GM19099 (cell line): ENCODE results near the gene GCK.

Experiments used
- POLR2A ChIP-seq: IDR thresholded peaks from 3 replicates; pipeline ENCODE4 v1.6.1; 2011; ENCODE audit warnings: low read depth; ENCODE audit not compliant: insufficient read length; ENCODE audit errors: extremely low read depth

Gene GCK

GRCh38 chr7:44149571-44150465, 39.4 kb downstream of the GCK start:
- TF ChIP-seq POLR2A: no peak

DNA sequence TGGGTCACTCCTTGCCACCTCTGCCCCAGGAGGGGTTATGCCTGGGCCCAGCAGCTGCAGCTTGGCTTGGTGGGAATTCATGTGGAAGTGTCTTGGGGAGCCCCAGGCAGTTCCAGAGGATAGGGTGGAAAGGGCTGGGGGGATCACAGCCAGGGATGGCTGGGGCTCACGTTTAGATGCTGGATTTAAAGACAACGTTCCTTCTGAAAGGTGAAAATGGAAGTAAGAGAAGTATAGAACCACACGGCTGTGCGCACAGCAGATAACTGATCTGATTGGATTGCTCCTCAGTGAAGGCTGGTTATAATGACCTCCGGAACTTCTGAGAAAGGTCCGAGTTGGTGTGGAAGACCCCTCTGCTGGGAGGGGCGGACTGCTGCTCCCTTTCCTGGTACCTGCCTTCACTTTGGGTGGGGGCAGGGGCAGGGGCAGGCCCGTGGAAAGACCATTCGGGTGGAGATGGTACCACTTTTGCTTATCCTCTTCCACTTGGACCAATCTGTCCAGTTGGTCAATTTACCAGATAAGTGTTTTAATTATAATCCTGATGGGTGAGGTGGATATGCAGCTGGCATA, 40.2 kb downstream of the GCK start:
- TF ChIP-seq POLR2A: no peak

- TF ChIP-seq POLR2A: no peak
Observed at GRCh38 chr7:44148166-44148565, 41.1 kb downstream of the GCK start.

DNA sequence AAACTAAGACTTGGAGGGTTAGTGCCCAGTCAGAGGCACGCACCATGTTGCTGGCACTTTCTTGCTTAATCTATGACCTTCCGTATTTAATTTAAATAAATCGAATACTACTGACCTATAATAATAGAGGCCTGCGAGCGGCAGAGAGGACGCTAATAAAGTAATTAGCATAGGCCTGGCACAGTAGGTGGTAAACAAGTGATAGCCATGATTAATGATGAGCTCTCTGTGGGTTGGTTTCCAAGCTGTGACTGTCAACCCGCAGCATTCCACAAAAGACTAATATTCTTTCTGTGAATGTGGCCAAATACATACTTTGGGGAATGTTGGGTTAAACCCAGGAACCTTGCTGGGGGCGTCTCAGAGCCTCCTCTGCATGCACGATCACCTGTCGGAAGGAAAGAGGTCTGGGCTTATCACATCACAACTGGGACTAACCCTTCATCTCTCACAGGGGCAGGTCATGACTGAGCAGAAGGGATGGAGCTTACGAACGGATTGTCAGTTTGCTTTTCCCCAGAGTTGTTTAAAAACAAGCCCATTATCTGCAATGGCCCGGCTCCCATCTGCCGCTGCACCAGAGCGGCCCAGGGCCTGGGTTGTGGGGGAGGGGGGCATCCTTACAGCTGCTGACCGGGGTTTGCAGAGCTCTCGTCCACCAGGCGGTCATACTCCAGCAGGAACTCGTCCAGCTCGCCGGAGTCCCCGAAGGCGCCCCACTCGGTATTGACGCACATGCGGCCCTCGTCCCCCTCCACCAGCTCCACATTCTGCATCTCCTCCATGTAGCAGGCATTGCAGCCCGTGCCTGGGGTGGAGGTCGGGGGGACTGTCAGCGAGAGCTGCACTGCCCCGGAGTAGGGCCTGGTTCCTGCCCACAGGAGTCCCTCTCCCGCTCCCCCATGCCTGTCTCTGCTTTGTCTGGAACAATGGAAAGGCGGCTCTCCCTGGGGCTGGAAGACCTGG, 41.9 kb downstream of the GCK start:
- no peak for TF ChIP-seq POLR2A

- no peak for TF ChIP-seq POLR2A
Observed at GRCh38 chr7:44145969-44146911, 43.0 kb downstream of the GCK start.

GRCh38 chr7:44145479-44145968, 43.7 kb downstream of the GCK start:
- TF ChIP-seq POLR2A: no peak

DNA sequence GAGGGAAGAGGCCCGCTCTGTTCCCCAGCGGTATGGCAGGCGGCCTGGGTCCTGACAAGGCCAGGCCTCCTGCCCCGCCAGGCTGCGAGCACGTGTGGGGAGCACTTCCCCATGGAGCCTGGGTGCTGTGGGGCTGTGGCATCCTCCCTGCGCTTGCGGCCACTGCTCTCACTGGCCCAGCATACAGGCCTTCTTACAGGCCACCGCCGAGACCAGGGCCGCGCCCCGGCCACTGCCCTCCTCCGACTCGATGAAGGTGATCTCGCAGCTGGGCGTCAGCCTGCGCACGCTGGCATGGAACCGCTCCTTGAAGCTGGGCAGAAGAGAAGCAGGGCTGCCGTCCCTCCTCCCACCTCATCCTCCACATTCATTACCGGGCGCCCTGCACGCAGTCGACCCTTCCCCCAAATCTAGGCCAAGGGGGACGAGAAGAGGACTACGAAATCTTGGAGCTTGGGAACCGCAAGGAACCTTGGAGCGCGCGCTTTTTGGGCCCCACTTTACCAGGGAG, 44.2 kb downstream of the GCK start:
- no peak for TF ChIP-seq POLR2A

DNA sequence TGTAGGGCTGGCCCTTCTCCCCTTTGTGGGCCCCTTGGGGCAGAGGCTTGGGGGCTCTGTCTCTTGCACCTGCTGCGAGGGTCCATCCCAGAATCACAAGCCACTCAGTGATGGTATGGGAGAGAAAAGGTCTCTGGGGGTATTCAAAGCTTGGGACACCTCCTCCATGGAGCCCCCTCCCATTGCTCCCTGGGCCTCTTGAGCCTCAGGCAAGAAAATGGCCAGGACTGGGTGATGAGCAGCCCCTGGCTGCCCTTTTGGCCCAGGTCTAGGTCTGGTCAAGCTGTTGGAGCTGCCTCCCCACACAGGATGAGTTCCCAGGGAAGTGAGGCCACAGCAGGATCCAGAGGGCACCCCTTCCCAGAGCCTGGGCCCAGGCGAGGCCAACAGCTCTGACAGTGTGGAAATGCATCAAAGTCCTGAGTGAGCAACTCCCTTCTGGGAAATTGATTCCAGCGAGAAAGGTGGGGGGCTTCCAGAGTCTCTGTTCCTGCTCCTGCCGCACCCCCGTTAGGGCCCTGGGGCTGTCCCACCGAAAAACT, 44.7 kb downstream of the GCK start:
- TF ChIP-seq POLR2A: no peak

DNA sequence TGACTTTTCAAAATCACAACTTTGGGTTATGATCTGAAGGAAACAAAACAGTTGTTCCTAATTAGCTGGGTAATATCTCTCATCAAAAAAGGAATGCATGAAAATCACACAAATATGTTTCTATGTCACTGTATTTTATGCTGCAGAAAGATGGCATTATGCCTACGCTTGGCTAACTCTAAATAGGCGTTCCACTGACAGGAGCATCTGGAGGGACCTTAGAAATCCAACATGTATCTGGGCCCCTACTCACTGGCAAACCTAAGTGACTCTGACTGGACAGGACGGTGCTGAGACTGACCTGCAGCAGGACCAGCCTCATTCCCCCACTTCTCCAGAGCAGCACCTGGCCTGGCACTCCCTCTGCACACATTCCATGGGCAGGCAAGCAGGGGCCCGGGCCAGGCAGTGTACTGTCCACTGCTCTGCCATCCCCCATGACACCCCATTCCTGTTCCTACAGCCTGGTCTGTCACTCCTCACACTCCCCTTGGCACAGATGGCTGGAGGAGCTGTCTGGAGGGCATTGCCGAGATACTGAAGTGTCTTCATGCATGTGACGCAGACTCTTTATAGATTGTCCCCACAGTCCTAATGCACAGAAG, 45.5 kb downstream of the GCK start:
- TF ChIP-seq POLR2A: no peak

DNA sequence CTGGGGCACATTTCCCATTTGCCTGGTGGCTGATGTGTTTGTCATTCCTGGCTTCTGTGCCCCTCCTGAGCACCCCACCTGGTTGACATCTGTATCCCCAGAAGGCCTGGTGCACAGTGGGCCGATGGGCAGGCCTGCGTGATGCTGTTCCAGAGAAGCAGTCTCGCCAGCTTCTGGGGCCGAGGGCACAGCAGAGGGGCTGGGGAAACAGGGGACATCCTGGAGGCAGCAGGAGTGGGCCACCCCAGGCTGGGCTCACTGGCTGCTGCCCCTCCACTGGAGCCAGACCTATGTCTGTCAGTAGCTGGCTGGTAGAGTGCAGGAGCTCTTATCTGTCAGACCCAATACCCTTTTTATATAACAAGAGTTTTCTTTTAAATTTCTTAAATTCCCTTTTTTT, 47.2 kb downstream of the GCK start:
- no peak for TF ChIP-seq POLR2A

DNA sequence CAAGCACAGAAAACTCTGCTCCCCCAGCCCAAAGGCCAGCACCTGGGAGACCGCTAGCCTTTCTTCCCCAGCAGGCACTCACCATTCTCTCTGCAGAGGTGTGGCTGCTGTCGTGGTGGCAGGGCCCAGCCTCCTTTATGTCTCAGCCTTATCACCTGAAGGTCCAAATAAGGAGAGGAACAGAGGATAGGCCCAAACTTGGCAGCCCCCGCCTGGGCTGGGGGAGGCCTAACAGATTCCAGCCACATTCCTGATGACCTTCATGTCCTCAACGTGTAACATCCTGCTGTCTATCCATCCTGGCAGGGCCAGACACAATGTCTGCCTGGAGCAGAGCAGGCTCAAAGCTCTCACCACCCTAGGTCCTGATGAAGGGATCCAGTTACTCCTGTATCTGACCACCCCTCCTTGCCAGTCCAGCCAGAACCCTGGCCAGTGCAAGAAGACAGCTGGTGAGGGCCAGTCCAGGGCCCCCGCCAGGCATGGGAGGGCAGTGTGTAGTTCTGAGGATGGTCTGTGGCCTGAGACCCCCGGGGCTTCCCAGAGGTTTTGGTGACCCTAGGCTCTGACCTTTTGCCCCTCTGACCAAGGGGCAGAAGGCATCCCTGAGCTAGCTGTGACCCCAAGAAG, 47.9 kb downstream of the GCK start, which contains the start of gene MYL7:
Gene MYL7 (minus strand): TSS at position 112 of the 630 bp plus-strand sequence. CDS start 27 bp downstream, at position 85.
- TF ChIP-seq POLR2A: no peak

DNA sequence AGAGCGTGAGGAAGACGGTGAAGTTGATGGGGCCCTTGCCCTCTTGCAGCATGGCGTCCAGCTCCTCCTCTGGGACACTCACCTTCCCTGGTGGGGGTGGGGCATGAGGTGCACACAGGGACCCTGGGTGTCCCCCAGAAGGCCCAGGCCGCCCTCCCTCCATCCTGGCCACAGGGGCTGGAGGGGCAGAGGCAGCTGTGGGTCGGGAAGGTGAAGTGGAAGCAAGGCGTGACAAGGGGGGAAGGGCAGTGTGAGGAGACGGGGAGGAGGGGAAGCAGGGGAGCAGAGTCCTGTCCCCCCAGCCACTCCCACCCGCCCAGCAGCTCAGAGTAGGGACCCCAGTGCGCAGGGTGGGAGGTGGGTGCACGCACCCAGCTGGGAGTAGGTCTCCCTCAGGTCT, 48.9 kb downstream of the GCK start:
- TF ChIP-seq POLR2A: no peak
